Measurements from ENCODE around the gene RAD1. TPM values are rescaled to one million over a fixed set of nuclear protein-coding genes. Genes with fewer than 3 reads are reported as not detected.

RAD1 gene
- polyA plus RNA-seq, 1 donor (not counting 4 experiments of a cell fraction or from before 2014, with no cell fraction given), result 23.1 TPM

DNA sequence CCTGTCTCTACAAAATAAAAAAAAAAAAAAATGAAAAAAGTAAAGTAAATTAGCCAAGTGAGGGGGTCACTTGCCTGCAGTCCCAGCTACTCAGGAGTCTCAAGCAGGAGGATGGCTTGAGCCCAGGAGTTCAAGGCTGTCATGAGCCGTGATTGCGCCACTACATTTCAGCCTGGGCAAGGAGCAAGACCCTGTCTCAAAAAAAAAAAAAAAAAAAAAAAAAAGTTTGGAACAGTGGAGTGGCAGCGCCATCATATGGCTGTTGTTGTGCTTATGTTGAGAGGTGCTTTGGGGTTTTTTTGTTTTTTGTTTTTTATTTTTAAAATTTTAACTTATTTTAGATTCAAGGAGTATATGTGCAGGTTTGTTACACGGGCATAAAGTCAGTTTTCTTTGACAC is 3.8 kb upstream of the RAD1 start:
- Histone ChIP-seq H3K27ac (ENCODE audit: control insufficient read depth, insufficient read depth, low read length) (no peak overlapping the region), H3K9ac (ENCODE audit: control insufficient read depth, extremely low read depth, insufficient read depth, low read length) (no peak overlapping the region), H3K27me3 (ENCODE audit: control insufficient read depth, extremely low read depth, insufficient read depth, low read length) (no peaks in the 10 kb centered on the region), H2AFZ (ENCODE audit: control insufficient read depth, low read length) (no peak overlapping the region), H3K4me2 (ENCODE audit: control insufficient read depth, extremely low read depth, insufficient read depth, low read depth, low read length) (no peak overlapping the region), H3K36me3 (ENCODE audit: control insufficient read depth in 2 of 2, extremely low read depth in 1 of 2, insufficient read depth in 2 of 2, low read length in 2 of 2) (peaks cover 4 to 5% of the 10 kb centered on the region in 2 experiments), H3K9me3 (ENCODE audit: control insufficient read depth, low read depth, low read length) (no peaks in the 10 kb centered on the region), H3K9me1 (ENCODE audit: control insufficient read depth, extremely low read depth, insufficient read depth, low read length) (no peaks in the 10 kb centered on the region), H3K79me2 (ENCODE audit: control insufficient read depth, insufficient read depth, low read length) (peaks cover 49% of the 10 kb centered on the region), H3K4me3 (ENCODE audit: control insufficient read depth in 2 of 3, extremely low read depth in 1 of 3, insufficient read depth in 2 of 3, low read depth in 1 of 3, low read length in 3 of 3) (no peak overlapping the region), H3K4me1 (ENCODE audit: control insufficient read depth, extremely low read depth, insufficient read depth, low read length) (peaks cover 12% of the 10 kb centered on the region), H4K20me1 (ENCODE audit: control insufficient read depth, extremely low read depth, insufficient read depth, low read length) (no peaks in the 10 kb centered on the region)
- no peak for FAIRE-seq
- dilution Hi-C loops (cut with MboI; ENCODE audit: extremely low pct_ligation_motif_present, low sequenced_read_pairs), result no loop called here
- no peak for DNase-seq (ENCODE audit: low read depth, low spot score)
- TF ChIP-seq, protein P1, sequence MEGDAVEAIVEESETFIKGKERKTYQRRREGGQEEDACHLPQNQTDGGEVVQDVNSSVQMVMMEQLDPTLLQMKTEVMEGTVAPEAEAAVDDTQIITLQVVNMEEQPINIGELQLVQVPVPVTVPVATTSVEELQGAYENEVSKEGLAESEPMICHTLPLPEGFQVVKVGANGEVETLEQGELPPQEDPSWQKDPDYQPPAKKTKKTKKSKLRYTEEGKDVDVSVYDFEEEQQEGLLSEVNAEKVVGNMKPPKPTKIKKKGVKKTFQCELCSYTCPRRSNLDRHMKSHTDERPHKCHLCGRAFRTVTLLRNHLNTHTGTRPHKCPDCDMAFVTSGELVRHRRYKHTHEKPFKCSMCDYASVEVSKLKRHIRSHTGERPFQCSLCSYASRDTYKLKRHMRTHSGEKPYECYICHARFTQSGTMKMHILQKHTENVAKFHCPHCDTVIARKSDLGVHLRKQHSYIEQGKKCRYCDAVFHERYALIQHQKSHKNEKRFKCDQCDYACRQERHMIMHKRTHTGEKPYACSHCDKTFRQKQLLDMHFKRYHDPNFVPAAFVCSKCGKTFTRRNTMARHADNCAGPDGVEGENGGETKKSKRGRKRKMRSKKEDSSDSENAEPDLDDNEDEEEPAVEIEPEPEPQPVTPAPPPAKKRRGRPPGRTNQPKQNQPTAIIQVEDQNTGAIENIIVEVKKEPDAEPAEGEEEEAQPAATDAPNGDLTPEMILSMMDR (optimal IDR thresholded peaks at IDR 0.05 in 1 of 3, IDR thresholded peaks at IDR 0.05 in 1 of 3, conservative IDR thresholded peaks at IDR 0.05 in 1 of 3; ENCODE audit: extremely low read depth in 1 of 3, insufficient read depth in 2 of 3, low read length in 3 of 3), result no peak
- no peak for TF ChIP-seq EZH2 (IDR thresholded peaks at IDR 0.05; ENCODE audit: low read length)

DNA sequence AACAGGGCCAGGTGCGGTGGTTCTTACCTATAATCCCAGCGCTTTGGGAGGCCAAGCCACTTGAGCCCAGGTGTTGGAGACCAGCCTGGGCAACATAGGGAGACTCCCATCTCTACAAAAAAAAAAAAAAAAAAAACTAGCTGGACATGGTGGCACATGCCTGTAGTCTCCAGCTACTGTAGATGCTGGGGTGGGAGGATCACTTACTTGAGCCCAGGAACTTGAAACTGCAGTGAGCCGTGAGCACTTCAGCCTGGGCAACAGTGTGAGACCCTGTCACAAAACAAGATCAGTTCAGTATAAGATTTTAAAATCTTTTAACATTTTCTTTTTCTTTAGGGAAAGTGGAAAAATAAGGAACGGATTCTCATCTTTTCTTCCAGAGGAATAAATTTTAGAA is 2.7 kb upstream of the RAD1 start:
- Histone ChIP-seq H3K9ac (ENCODE audit: control insufficient read depth, extremely low read depth, insufficient read depth, low read length) (no peak overlapping the region), H4K20me1 (ENCODE audit: control insufficient read depth, extremely low read depth, insufficient read depth, low read length) (no peaks in the 10 kb centered on the region), H3K4me2 (ENCODE audit: control insufficient read depth, extremely low read depth, insufficient read depth, low read depth, low read length) (peak overlapping the region; percentile 40), H3K79me2 (ENCODE audit: control insufficient read depth, insufficient read depth, low read length) (peaks cover 59% of the 10 kb centered on the region), H3K36me3 (ENCODE audit: control insufficient read depth in 2 of 2, extremely low read depth in 1 of 2, insufficient read depth in 2 of 2, low read length in 2 of 2) (peaks cover 3 to 4% of the 10 kb centered on the region in 2 experiments), H3K27me3 (ENCODE audit: control insufficient read depth, extremely low read depth, insufficient read depth, low read length) (no peaks in the 10 kb centered on the region), H3K4me3 (ENCODE audit: control insufficient read depth in 2 of 3, extremely low read depth in 1 of 3, insufficient read depth in 2 of 3, low read depth in 1 of 3, low read length in 3 of 3) (no peak overlapping the region), H3K27ac (ENCODE audit: control insufficient read depth, insufficient read depth, low read length) (no peak overlapping the region), H3K4me1 (ENCODE audit: control insufficient read depth, extremely low read depth, insufficient read depth, low read length) (peaks cover 11% of the 10 kb centered on the region), H3K9me3 (ENCODE audit: control insufficient read depth, low read depth, low read length) (no peaks in the 10 kb centered on the region), H2AFZ (ENCODE audit: control insufficient read depth, low read length) (no peak overlapping the region), H3K9me1 (ENCODE audit: control insufficient read depth, extremely low read depth, insufficient read depth, low read length) (no peaks in the 10 kb centered on the region)
- FAIRE-seq (no peak), DNase-seq (ENCODE audit: low read depth, low spot score) (no peak)
- dilution Hi-C loops (cut with MboI; ENCODE audit: extremely low pct_ligation_motif_present, low sequenced_read_pairs), result no loop called here
- TF ChIP-seq, protein P1 (optimal IDR thresholded peaks at IDR 0.05 in 1 of 3, IDR thresholded peaks at IDR 0.05 in 1 of 3, conservative IDR thresholded peaks at IDR 0.05 in 1 of 3; ENCODE audit: extremely low read depth in 1 of 3, insufficient read depth in 2 of 3, low read length in 3 of 3), result no peak
- TF ChIP-seq EZH2 (IDR thresholded peaks at IDR 0.05; ENCODE audit: low read length), result no peak

All from keratinocyte (primary cell).